Liver (tissue), 9 donors: ENCODE results near the gene CNTF. TPM values are rescaled to one million over a fixed set of nuclear protein-coding genes. Genes with fewer than 3 reads are reported as not detected.

Experiments
- DNase-seq: peaks from one replicate; pipeline ENCODE4 v3.0.0-alpha.2; 2017; ENCODE audit warnings: low spot score
- H3K27ac ChIP-seq, 2 donors: one replicate each; pipeline ENCODE4 v1.7.0; 2013; ENCODE audit warnings: inconsistent platforms in 2 of 2, low read length in 2 of 2, control low read depth in 1 of 2, low read depth in 1 of 2, mild to moderate bottlenecking in 1 of 2
- H3K27me3 ChIP-seq, 4 donors: one replicate each; pipeline versions ENCODE4 v1.6.1 to v1.7.0; 2013; ENCODE audit warnings: low read length in 3 of 4, inconsistent platforms in 1 of 4, mild to moderate bottlenecking in 1 of 4, moderate library complexity in 1 of 4; ENCODE audit not compliant: control insufficient read depth in 4 of 4, insufficient read depth in 4 of 4
- H3K36me3 ChIP-seq, 4 donors: one replicate each; pipeline versions ENCODE4 v1.6.1 to v1.7.0; 2013; ENCODE audit warnings: low read length in 3 of 4, mild to moderate bottlenecking in 3 of 4, low read depth in 1 of 4, moderate library complexity in 1 of 4; ENCODE audit not compliant: control insufficient read depth in 4 of 4, insufficient read depth in 3 of 4
- H3K4me1 ChIP-seq, 4 donors: one replicate each; pipeline versions ENCODE4 v1.6.1 to v1.7.0; 2013; ENCODE audit warnings: low read length in 3 of 4, mild to moderate bottlenecking in 3 of 4, moderate library complexity in 1 of 4; ENCODE audit not compliant: control insufficient read depth in 4 of 4, insufficient read depth in 4 of 4
- H3K4me3 ChIP-seq, 3 donors: one replicate each; pipeline versions ENCODE4 v1.6.1 to v1.7.0; 2013; ENCODE audit warnings: low read length in 3 of 3, control low read depth in 1 of 3, low read depth in 1 of 3, mild to moderate bottlenecking in 1 of 3
- H3K9ac ChIP-seq, 2 donors: one replicate each; pipeline ENCODE4 v1.7.0; 2013; ENCODE audit warnings: low read length in 2 of 2, mild to moderate bottlenecking in 2 of 2, moderate library complexity in 2 of 2, control low read depth in 1 of 2, low read depth in 1 of 2
- H3K9me3 ChIP-seq, 4 donors: one replicate each; pipeline versions ENCODE4 v1.6.1 to v1.7.0; 2013; ENCODE audit warnings: low read length in 3 of 4; ENCODE audit not compliant: control insufficient read depth in 4 of 4
- ATF3 ChIP-seq: IDR thresholded peaks from 2 replicates; pipeline ENCODE4 v1.6.1; 2016; ENCODE audit warnings: antibody characterized with exemption
- CTCF ChIP-seq: fragments of 150-350 bp; IDR thresholded peaks from 2 replicates; pipeline ENCODE4 v1.5.1; 2017; ENCODE audit warnings: improper control_type of control experiment, low read depth, low read length; ENCODE audit not compliant: missing input control
- EGR1 ChIP-seq, 2 donors: IDR thresholded peaks; 2 replicates each; pipeline ENCODE4 v1.6.1; 2016 to 2018; ENCODE audit warnings: antibody characterized with exemption in 2 of 2, low read depth in 2 of 2
- FOXA1 ChIP-seq: IDR thresholded peaks from 2 replicates; pipeline ENCODE4 v1.6.1; 2016; ENCODE audit warnings: antibody characterized with exemption
- FOXA2 ChIP-seq: IDR thresholded peaks from 2 replicates; pipeline ENCODE4 v1.6.1; 2016; ENCODE audit warnings: antibody characterized with exemption
- GABPA ChIP-seq, 2 donors: IDR thresholded peaks in 1 of 2; conservative IDR thresholded peaks in 1 of 2; 2 replicates each; pipeline ENCODE4 v1.6.1; 2016; ENCODE audit warnings: antibody characterized with exemption in 2 of 2, mild to moderate bottlenecking in 1 of 2, moderate library complexity in 1 of 2
- HNF4A ChIP-seq, 2 donors: conservative IDR thresholded peaks; 2 replicates each; pipeline ENCODE4 v1.6.1; 2016; ENCODE audit warnings: antibody characterized with exemption in 2 of 2, mild to moderate bottlenecking in 2 of 2
- HNF4G ChIP-seq: IDR thresholded peaks from 2 replicates; pipeline ENCODE4 v1.6.1; 2016; ENCODE audit warnings: antibody characterized with exemption
- JUND ChIP-seq, 2 donors: IDR thresholded peaks; 2 replicates each; pipeline ENCODE4 v1.6.1; 2016; ENCODE audit warnings: antibody characterized with exemption in 2 of 2
- MAX ChIP-seq: IDR thresholded peaks from 2 replicates; pipeline ENCODE4 v1.6.1; 2016; ENCODE audit warnings: antibody characterized with exemption
- NR2F2 ChIP-seq: IDR thresholded peaks from 2 replicates; pipeline ENCODE4 v1.6.1; 2016; ENCODE audit warnings: antibody characterized with exemption
- RAD21 ChIP-seq, 2 donors: IDR thresholded peaks; 2 replicates each; pipeline ENCODE4 v1.6.1; 2016; ENCODE audit warnings: antibody characterized with exemption in 2 of 2, mild to moderate bottlenecking in 2 of 2
- SP1 ChIP-seq: IDR thresholded peaks from 2 replicates; pipeline ENCODE4 v1.6.1; 2018; ENCODE audit warnings: antibody characterized with exemption, mild to moderate bottlenecking
- TAF1 ChIP-seq: conservative IDR thresholded peaks from 2 replicates; pipeline ENCODE4 v1.6.1; 2016; ENCODE audit warnings: antibody characterized with exemption, mild to moderate bottlenecking
- YY1 ChIP-seq: IDR thresholded peaks from 2 replicates; pipeline ENCODE4 v1.6.1; 2016; ENCODE audit warnings: antibody characterized with exemption, mild to moderate bottlenecking
- WGBS: extraction: QIAGEN DNeasy Blood & Tissue Kit; methylation state at CpG from one replicate; pipeline ENCODE4 v1.1.7; 2013; 5-methylcytosine and 5-hydroxymethylcytosine counted together
- polyA plus RNA-seq, 2 donors: library from polyadenylated mRNA; stranded (reverse) in 1 of 2; unstranded in 1 of 2; fragments of 200-250 nt in 1 of 2; fragments of >200 nt in 1 of 2; fragmentation: Nextera tagmentation in 1 of 2; extraction: Ambion mirVana in 1 of 2; gene quantifications; one replicate each; pipeline versions ENCODE4 v1.2.1 to v1.2.3, GENCODE V29; 2013 to 2015
- total RNA-seq, 2 donors: library from RNA; depleted of rRNA; stranded (reverse); fragments of >200 nt; gene quantifications; one replicate each; pipeline ENCODE4 v1.2.3, GENCODE V29; 2014
- TF ChIP-seq, protein P1 (sequence below): IDR thresholded peaks from 2 replicates; pipeline ENCODE4 v1.6.1; 2016; ENCODE audit warnings: antibody characterized with exemption
- TF ChIP-seq, protein P2 (sequence below): IDR thresholded peaks from 2 replicates; pipeline ENCODE4 v1.6.1; 2016; ENCODE audit warnings: antibody characterized with exemption, mild to moderate bottlenecking
- donor health status: healthy.
- donor health status: healthy.
- donor health status: healthy.
- donor health status: healthy.
- donor health status: healthy.

Gene CNTF
- total and polyA plus RNA-seq, 4 donors: 0.18 to 3.8 (median 0.66) TPM

DNA sequence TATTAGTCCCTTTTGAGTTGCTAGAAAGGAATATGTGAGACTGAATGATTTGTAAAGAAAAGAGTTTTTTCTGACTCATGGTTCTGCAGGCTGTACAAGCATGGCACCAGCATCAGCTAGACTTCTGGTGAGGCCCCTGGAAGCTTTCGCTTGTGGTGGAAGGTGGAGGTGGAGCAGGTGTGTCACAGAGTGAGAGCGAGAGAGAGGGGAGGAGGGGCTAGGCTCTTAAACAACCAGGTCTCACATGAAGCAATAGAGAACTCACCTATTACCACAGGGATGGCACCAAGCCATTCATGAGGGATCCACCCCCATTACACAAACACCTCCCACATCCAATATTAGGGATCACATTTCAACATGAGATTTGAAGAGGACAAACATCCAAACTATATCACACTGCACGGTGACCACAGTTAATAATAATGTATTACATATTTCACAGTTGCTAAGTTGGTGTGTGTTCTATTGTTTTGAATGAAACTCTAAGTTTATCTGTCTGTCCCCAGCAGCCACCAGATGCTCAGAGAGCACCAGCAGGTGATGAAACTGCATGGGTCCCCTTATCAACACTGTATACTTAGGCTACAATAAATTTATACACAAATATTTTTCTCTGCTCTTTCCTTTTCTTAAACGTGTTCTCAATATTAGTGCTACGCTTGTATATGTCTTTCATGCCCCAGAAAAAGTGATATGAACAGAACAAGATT lies 29.5 kb upstream of the CNTF start:
- Histone ChIP-seq H3K27ac (peak overlapping the region in 1 of 2 donors; percentile 19), H3K9ac (no peak overlapping the region), H3K36me3 (peaks cover 0 to 4% (median 0%) of the 10 kb centered on the region in 4 donors), H3K4me1 (peaks cover 4 to 22% (median 18%) of the 10 kb centered on the region in 4 donors), H3K9me3 (no peaks in the 10 kb centered on the region), H3K27me3 (no peaks in the 10 kb centered on the region), H3K4me3 (no peak overlapping the region)
- peak; percentile 18 for TF ChIP-seq ATF3
- no peak for TF ChIP-seq NR2F2
- TF ChIP-seq FOXA1: no peak
- TF ChIP-seq EGR1 (IDR thresholded peaks at IDR 0.05; ENCODE audit: low read depth in 2 of 2): no peak
- TF ChIP-seq TAF1: no peak
- TF ChIP-seq HNF4G: no peak
- TF ChIP-seq JUND (IDR thresholded peaks at IDR 0.05): no peak
- no peak for TF ChIP-seq GABPA (IDR thresholded peaks at IDR 0.05 in 1 of 2, conservative IDR thresholded peaks at IDR 0.05 in 1 of 2)
- TF ChIP-seq, protein P1, sequence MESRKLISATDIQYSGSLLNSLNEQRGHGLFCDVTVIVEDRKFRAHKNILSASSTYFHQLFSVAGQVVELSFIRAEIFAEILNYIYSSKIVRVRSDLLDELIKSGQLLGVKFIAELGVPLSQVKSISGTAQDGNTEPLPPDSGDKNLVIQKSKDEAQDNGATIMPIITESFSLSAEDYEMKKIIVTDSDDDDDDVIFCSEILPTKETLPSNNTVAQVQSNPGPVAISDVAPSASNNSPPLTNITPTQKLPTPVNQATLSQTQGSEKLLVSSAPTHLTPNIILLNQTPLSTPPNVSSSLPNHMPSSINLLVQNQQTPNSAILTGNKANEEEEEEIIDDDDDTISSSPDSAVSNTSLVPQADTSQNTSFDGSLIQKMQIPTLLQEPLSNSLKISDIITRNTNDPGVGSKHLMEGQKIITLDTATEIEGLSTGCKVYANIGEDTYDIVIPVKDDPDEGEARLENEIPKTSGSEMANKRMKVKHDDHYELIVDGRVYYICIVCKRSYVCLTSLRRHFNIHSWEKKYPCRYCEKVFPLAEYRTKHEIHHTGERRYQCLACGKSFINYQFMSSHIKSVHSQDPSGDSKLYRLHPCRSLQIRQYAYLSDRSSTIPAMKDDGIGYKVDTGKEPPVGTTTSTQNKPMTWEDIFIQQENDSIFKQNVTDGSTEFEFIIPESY: no peak
- TF ChIP-seq CTCF: no peak
- TF ChIP-seq YY1: no peak
- TF ChIP-seq, protein P2, sequence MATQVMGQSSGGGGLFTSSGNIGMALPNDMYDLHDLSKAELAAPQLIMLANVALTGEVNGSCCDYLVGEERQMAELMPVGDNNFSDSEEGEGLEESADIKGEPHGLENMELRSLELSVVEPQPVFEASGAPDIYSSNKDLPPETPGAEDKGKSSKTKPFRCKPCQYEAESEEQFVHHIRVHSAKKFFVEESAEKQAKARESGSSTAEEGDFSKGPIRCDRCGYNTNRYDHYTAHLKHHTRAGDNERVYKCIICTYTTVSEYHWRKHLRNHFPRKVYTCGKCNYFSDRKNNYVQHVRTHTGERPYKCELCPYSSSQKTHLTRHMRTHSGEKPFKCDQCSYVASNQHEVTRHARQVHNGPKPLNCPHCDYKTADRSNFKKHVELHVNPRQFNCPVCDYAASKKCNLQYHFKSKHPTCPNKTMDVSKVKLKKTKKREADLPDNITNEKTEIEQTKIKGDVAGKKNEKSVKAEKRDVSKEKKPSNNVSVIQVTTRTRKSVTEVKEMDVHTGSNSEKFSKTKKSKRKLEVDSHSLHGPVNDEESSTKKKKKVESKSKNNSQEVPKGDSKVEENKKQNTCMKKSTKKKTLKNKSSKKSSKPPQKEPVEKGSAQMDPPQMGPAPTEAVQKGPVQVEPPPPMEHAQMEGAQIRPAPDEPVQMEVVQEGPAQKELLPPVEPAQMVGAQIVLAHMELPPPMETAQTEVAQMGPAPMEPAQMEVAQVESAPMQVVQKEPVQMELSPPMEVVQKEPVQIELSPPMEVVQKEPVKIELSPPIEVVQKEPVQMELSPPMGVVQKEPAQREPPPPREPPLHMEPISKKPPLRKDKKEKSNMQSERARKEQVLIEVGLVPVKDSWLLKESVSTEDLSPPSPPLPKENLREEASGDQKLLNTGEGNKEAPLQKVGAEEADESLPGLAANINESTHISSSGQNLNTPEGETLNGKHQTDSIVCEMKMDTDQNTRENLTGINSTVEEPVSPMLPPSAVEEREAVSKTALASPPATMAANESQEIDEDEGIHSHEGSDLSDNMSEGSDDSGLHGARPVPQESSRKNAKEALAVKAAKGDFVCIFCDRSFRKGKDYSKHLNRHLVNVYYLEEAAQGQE: no peak
- TF ChIP-seq MAX: no peak
- TF ChIP-seq SP1: peak; percentile 31
- TF ChIP-seq HNF4A (conservative IDR thresholded peaks at IDR 0.05): peak; percentile 25 to 41
- no peak for TF ChIP-seq RAD21 (IDR thresholded peaks at IDR 0.05)
- no peak for TF ChIP-seq FOXA2
- WGBS: 63% methylated on average over 5 of the region's 5 CpGs
- DNase-seq: no peak
